Natural killer cell (primary cell): ENCODE results near the gene WAPL. TPM values are rescaled to one million over a fixed set of nuclear protein-coding genes. Genes with fewer than 3 reads are reported as not detected.
A peak's percentile ranks its signal among the peaks of the same experiment; 100 is the strongest.
"Not testable (repeated sequence)": the region's sequence is repeated elsewhere in the genome, so short reads cannot be mapped to it uniquely, and the experiment has no call there.

Experiments
- ATAC-seq, 3 donors: fragments of 150-1000 bp in 2 of 3; fragments of 200-7000 bp in 1 of 3; cut with Tn5 transposase; 1 replicate in 1 of 3; 2 replicates in 2 of 3; pipeline ENCODE4 v1.10.0; 2021; ENCODE audit warnings: mild to moderate bottlenecking in 2 of 3, moderate library complexity in 2 of 3
- DNase-seq, 2 donors: peaks; one replicate each; pipeline versions ENCODE4 v3.0.0 to v3.0.0-alpha.2; 2013 to 2021; ENCODE audit warnings: mixed read lengths in 1 of 2
- H3K27ac ChIP-seq: one replicate; pipeline ENCODE4 v1.5.1; 2013; ENCODE audit warnings: mild to moderate bottlenecking, low read length
- H3K27me3 ChIP-seq: one replicate; pipeline ENCODE4 v1.6.1; 2013; ENCODE audit warnings: low read length; ENCODE audit not compliant: control insufficient read depth, insufficient read depth
- H3K36me3 ChIP-seq: one replicate; pipeline ENCODE4 v1.6.1; 2013; ENCODE audit warnings: low read length; ENCODE audit not compliant: control insufficient read depth, insufficient read depth
- H3K4me1 ChIP-seq: one replicate; pipeline ENCODE4 v1.6.1; 2013; ENCODE audit warnings: low read length; ENCODE audit not compliant: control insufficient read depth, insufficient read depth
- H3K4me3 ChIP-seq: one replicate; pipeline ENCODE4 v1.5.1; 2013; ENCODE audit warnings: low read length
- H3K9me3 ChIP-seq: one replicate; pipeline ENCODE4 v1.6.1; 2013; ENCODE audit warnings: low read length; ENCODE audit not compliant: control insufficient read depth, insufficient read depth
- H3K27ac Mint-ChIP-seq, 2 donors: one replicate each; pipeline ENCODE4 v1.8.0; 2022; ENCODE audit warnings: mild to moderate bottlenecking in 2 of 2, mixed read lengths in 2 of 2, moderate library complexity in 1 of 2
- H3K27me3 Mint-ChIP-seq, 2 donors: one replicate each; pipeline ENCODE4 v1.8.0; 2022; ENCODE audit warnings: low read depth in 2 of 2, mixed read lengths in 2 of 2
- H3K36me3 Mint-ChIP-seq: one replicate; pipeline ENCODE4 v1.8.0; 2022; ENCODE audit warnings: mixed read lengths
- H3K4me1 Mint-ChIP-seq, 2 donors: one replicate each; pipeline ENCODE4 v1.8.0; 2022; ENCODE audit warnings: mixed read lengths in 2 of 2
- H3K4me3 Mint-ChIP-seq: one replicate; pipeline ENCODE4 v1.8.0; 2022; ENCODE audit warnings: mild to moderate bottlenecking, moderate library complexity, mixed read lengths
- H3K9me3 Mint-ChIP-seq, 2 donors: one replicate each; pipeline ENCODE4 v1.8.0; 2022; ENCODE audit warnings: mixed read lengths in 2 of 2
- WGBS: methylation state at CpG from one replicate; pipeline ENCODE4 v1.1.7; 2013; ENCODE audit warnings: missing lambda C conversion rate; ENCODE audit not compliant: insufficient coverage; 5-methylcytosine and 5-hydroxymethylcytosine counted together
- intact Hi-C: fragments of 100-400 bp; cut with micrococcal nuclease; formaldehyde crosslinking; loops from one replicate; pipeline ENCODE4 v1.14.2; 2022
- total RNA-seq, 4 donors: library from RNA; stranded (reverse); fragments of 120-200 nt in 1 of 4; gene quantifications; one replicate each; pipeline versions ENCODE4 v1.2.3 to v1.2.4, GENCODE V29; 2013 to 2022
- TF ChIP-seq, protein P1 (sequence below): fragments of 200-600 bp; IDR thresholded peaks from one replicate; pipeline ENCODE4 v1.8.0; 2022; ENCODE audit warnings: antibody characterized with exemption

Gene WAPL
- total RNA-seq, 3 donors from 2014 or later (not counting 1 experiment from before 2014, with no cell fraction given) = 41.1 to 51.4 (median 51.1) TPM

DNA sequence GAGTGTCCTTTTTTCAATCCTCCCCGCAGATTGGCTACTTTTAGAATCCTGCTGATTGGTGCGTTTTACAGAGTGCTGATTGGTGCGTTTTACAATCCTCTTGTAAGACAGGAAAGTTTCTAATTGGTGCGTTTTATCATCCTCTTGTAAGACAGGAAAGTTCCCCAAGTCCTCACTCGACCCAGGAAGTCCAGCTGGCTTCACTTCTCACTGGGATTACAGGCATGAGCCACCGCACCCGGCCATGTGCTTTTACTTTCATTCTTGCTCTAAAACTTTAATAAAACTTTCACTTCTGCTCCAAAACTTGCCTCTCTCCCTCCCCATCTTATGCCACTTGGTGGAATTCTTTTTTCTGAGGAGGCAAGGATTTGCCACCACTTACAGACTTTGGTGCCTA is 17.0 kb upstream of the WAPL start:
- Mint-ChIP-seq H3K4me3 (peak overlapping the region; percentile 7), H3K4me1 (peaks cover 8 to 14% of the 10 kb centered on the region in 2 donors), H3K36me3 (no peaks in the 10 kb centered on the region), H3K27ac (no peak overlapping the region), H3K27me3 (peaks cover 0 to 5% of the 10 kb centered on the region in 2 donors), H3K9me3 (no peaks in the 10 kb centered on the region)
- intact Hi-C loops = no loop called here
- Histone ChIP-seq H3K36me3 (no peaks in the 10 kb centered on the region), H3K9me3 (no peaks in the 10 kb centered on the region), H3K27ac (no peak overlapping the region), H3K4me1 (peaks cover 22% of the 10 kb centered on the region), H3K4me3 (no peak overlapping the region), H3K27me3 (no peaks in the 10 kb centered on the region)
- ATAC-seq (no peak), DNase-seq (no peak)
- 61% methylated on average over 7 of the region's 7 CpGs for WGBS
- TF ChIP-seq, protein P1, sequence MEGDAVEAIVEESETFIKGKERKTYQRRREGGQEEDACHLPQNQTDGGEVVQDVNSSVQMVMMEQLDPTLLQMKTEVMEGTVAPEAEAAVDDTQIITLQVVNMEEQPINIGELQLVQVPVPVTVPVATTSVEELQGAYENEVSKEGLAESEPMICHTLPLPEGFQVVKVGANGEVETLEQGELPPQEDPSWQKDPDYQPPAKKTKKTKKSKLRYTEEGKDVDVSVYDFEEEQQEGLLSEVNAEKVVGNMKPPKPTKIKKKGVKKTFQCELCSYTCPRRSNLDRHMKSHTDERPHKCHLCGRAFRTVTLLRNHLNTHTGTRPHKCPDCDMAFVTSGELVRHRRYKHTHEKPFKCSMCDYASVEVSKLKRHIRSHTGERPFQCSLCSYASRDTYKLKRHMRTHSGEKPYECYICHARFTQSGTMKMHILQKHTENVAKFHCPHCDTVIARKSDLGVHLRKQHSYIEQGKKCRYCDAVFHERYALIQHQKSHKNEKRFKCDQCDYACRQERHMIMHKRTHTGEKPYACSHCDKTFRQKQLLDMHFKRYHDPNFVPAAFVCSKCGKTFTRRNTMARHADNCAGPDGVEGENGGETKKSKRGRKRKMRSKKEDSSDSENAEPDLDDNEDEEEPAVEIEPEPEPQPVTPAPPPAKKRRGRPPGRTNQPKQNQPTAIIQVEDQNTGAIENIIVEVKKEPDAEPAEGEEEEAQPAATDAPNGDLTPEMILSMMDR = no peak

DNA sequence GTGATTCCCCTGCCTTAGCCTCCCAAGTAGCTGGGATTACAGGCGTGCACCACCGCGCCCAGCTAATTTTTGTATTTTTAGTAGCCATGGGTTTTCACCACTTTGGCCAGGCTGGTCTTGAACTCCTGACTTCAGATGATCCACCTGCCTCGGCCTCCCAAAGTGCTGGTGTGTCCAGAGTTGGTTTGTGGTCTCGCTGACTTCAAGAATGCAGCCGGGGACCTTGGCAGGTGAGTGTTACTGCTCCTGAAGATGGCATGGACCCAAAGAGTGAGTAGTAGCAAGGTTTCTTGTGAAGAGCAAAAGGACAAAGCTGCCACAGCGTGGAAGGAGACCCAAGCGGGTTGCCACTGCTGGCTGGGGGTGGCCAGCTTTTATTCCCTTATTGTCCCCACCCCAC is 16.4 kb upstream of the WAPL start:
- H3K4me3 ChIP-seq, H3K9me3 Mint-ChIP-seq, DNase-seq, H3K36me3 ChIP-seq, H3K27me3 ChIP-seq, ATAC-seq, H3K27me3 Mint-ChIP-seq, H3K4me3 Mint-ChIP-seq, H3K36me3 Mint-ChIP-seq, H3K9me3 ChIP-seq, H3K27ac Mint-ChIP-seq, intact Hi-C loops, H3K27ac ChIP-seq: not testable (repeated sequence)
- peaks cover 8 to 14% of the 10 kb centered on the region in 2 donors for H3K4me1 Mint-ChIP-seq
- H3K4me1 ChIP-seq = peaks cover 22% of the 10 kb centered on the region
- 99% methylated on average over 6 of the region's 8 CpGs for WGBS

DNA sequence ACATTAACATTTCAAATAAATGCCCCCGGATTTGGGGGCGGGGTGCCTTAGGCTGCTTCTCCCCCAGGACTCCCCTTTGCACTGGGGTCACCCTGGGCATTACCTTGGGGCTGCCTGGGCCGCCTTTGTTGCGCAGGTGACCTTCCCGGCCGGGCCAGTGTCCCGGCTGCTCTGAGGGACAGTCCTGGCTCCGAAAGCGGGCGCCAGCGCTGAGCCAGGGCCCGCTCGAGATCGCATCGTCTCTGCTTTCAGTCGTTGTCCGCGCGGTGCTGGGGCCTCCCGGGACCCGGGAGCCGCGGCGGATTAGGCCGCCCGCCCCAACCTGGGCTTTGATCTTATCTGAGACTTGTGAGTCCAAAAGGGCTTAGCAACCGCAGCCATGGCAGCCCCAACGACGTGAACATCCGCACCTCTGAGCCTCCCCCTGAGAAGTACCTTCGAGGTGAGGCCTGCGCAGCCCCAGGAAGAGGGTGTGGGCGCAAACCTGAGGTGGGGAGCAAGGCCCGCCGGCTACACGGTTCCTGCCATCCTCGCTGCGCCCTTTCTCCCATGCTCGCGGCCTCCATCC is 14.8 kb upstream of the WAPL start:
- Histone ChIP-seq H3K9me3 (no peaks in the 10 kb centered on the region), H3K27ac (peak overlapping the region; percentile 40), H3K4me1 (peaks cover 22% of the 10 kb centered on the region), H3K4me3 (peak overlapping the region; percentile 40), H3K27me3 (no peaks in the 10 kb centered on the region), H3K36me3 (no peaks in the 10 kb centered on the region)
- Mint-ChIP-seq H3K27ac (peak overlapping the region; percentile 69 to 76), H3K27me3 (peaks cover 0 to 5% of the 10 kb centered on the region in 2 donors), H3K9me3 (no peaks in the 10 kb centered on the region), H3K36me3 (no peaks in the 10 kb centered on the region), H3K4me3 (peak overlapping the region; percentile 88), H3K4me1 (peaks cover 8 to 14% of the 10 kb centered on the region in 2 donors)
- WGBS = 3% methylated on average over 40 of the region's 40 CpGs
- peak; percentile 22 to 77 for DNase-seq
- TF ChIP-seq, protein P1 = no peak
- intact Hi-C loops = no loop called here
- ATAC-seq = peak; percentile 65 to 73 (median 69)

DNA sequence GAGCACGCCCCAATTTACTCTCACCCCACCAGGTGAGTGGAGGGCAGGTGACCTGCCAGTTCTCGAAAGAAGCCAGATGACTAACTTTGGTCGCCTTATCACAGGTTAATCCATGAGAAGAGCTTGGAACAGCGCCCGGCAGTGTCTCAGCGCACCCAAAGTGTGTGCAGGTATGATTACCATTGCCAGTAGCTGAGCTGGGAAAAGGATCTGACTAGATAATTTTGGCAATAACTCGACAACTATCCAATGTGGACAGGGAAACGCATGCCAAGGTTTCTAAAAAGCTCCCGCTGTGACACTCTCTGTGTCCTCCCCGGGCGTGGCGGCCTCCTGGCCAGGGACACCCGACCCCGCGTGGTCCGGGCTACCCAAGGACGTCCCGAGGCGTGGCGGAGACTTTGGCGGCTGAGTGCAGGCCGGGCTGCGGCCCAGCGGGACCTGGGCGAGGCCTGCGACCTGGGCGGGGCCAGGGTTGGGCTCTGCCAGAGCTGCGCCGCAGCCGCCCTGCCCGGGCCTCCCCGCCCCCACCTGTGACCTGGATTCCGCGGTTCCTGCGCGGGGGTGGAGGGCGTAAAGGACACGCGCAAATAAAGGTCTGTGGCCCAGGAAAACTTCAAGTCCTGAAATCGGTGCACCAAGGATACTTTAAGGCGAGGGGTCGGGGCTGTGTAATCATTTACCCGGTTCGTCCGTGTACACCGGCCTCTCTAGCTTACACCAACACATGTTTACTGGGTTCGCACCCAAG is 13.7 kb upstream of the WAPL start:
- no peaks in the 10 kb centered on the region for H3K9me3 Mint-ChIP-seq
- DNase-seq (peak in 1 of 2 donors; percentile 40), ATAC-seq (peak; percentile 55 to 65 (median 63))
- H3K4me3 Mint-ChIP-seq = peak overlapping the region; percentile 88
- intact Hi-C loops = no loop called here
- no peak overlapping the region for H3K27ac ChIP-seq
- no peaks in the 10 kb centered on the region for H3K9me3 ChIP-seq
- no peaks in the 10 kb centered on the region for H3K36me3 ChIP-seq
- no peaks in the 10 kb centered on the region for H3K27me3 ChIP-seq
- no peak overlapping the region for H3K27ac Mint-ChIP-seq
- H3K36me3 Mint-ChIP-seq = no peaks in the 10 kb centered on the region
- TF ChIP-seq, protein P1 = no peak
- H3K4me3 ChIP-seq = peak overlapping the region; percentile 37
- H3K4me1 ChIP-seq = peaks cover 22% of the 10 kb centered on the region
- H3K27me3 Mint-ChIP-seq = peaks cover 0 to 5% of the 10 kb centered on the region in 2 donors
- 58% methylated on average over 47 of the region's 47 CpGs for WGBS
- H3K4me1 Mint-ChIP-seq = peaks cover 8 to 14% of the 10 kb centered on the region in 2 donors
